ENCODE results near the gene RSPO3. TPM values are rescaled to one million over a fixed set of nuclear protein-coding genes. Genes with fewer than 3 reads are reported as not detected.
A peak's percentile ranks its signal among the peaks of the same experiment; 100 is the strongest.

RSPO3 gene
- total RNA-seq, result 10 to 100 TPM; 12.6 to 28.3 (median 25.7) TPM
- polyA plus RNA-seq, result 10 to 100 TPM; 20.6 to 32.1 (median 27.4) TPM
- long read RNA-seq, donor 1, transcript RSPO3-201 (5 exons, 2,697 nt), result major isoform, 7 of 12 reads
- long read RNA-seq, donor 1, partial matches to known transcripts, result 2 of 12 reads
- long read RNA-seq, donor 1, other reads (novel, unspliced or antisense), result 2 of 12 reads
- long read RNA-seq, donor 2, transcript RSPO3-202 (6 exons, 1,290 nt), result minor isoform, 7 of 27 reads
- long read RNA-seq, donor 2, transcript RSPO3-201 (5 exons, 2,697 nt), result major isoform, 9 of 27 reads
- long read RNA-seq, donor 2, partial matches to known transcripts, result 8 of 27 reads
- long read RNA-seq, donor 2, other reads (novel, unspliced or antisense), result 3 of 27 reads

- intact Hi-C loops (cut with DNase I), result loop anchor here in 1 of 2 donors (2.0 kb wide), 1 partner anchor 314 kb away; no protein-coding TSS in a partner anchor
- ATAC-seq, result peak; percentile 10 to 37 (median 32)
- H3K36me3 ChIP-seq (ENCODE audit: insufficient read depth in 1 of 2, low read depth in 1 of 2), result no peaks in the 10 kb centered on the region
- H3K4me1 ChIP-seq, result peaks cover 33% of the 10 kb centered on the region
- H3K9me3 ChIP-seq, result no peaks in the 10 kb centered on the region
- WGBS, 3 donors, result 0% methylated on average over 45 to 63 of the region's 63 CpGs
- H3K4me3 ChIP-seq, result peak within 1 kb of the TSS; percentile 81
- peak within 1 kb of the TSS; percentile 84 for H3K27ac ChIP-seq
- peak; percentile 38 to 63 for DNase-seq
- peaks cover 0 to 20% (median 0%) of the 10 kb centered on the region in 3 donors for H3K27me3 ChIP-seq (ENCODE audit: insufficient read depth in 3 of 3, low read length in 2 of 3)
- TF ChIP-seq CTCF (IDR thresholded peaks at IDR 0.05), result no peak
These were observed at the start of gene RSPO3 for GRCh38 chr6:127118298-127119101. Gene RSPO3 (plus strand): TSS chr6:127118671. CDS start chr6:127119193, 522 bp downstream.

GRCh38 chr6:127069659-127070279 is 48.7 kb upstream of the RSPO3 start:
- Histone ChIP-seq H3K36me3 (ENCODE audit: insufficient read depth in 1 of 2, low read depth in 1 of 2) (no peaks in the 10 kb centered on the region), H3K9me3 (no peaks in the 10 kb centered on the region), H3K4me3 (no peak overlapping the region), H3K27ac (no peak overlapping the region), H3K27me3 (ENCODE audit: insufficient read depth in 3 of 3, low read length in 2 of 3) (no peaks in the 10 kb centered on the region), H3K4me1 (peaks cover 4% of the 10 kb centered on the region)
- peak; percentile 50 for TF ChIP-seq CTCF (IDR thresholded peaks at IDR 0.05)
- intact Hi-C loops (cut with DNase I), result loop anchor here (10.0 kb wide), 2 partner anchors 265 to 415 kb away; no protein-coding TSS in a partner anchor
- DNase-seq (no peak), ATAC-seq (peak; percentile 49 to 77 (median 55))
- 60 to 68% (median 62%) methylated on average over 3 of the region's 3 CpGs for WGBS, 3 donors

GRCh38 chr6:127073222-127073621 is 45.2 kb upstream of the RSPO3 start:
- Histone ChIP-seq H3K36me3 (ENCODE audit: insufficient read depth in 1 of 2, low read depth in 1 of 2) (no peaks in the 10 kb centered on the region), H3K27ac (no peak overlapping the region), H3K4me3 (no peak overlapping the region), H3K27me3 (ENCODE audit: insufficient read depth in 3 of 3, low read length in 2 of 3) (no peaks in the 10 kb centered on the region), H3K4me1 (peaks cover 4% of the 10 kb centered on the region), H3K9me3 (no peaks in the 10 kb centered on the region)
- 67 to 85% (median 74%) methylated on average over 1 of the region's 1 CpG for WGBS, 3 donors
- no peak for TF ChIP-seq CTCF (IDR thresholded peaks at IDR 0.05)
- no peak for ATAC-seq
- no peak for DNase-seq
- intact Hi-C loops (cut with DNase I), result loop anchor here (10.0 kb wide), 2 partner anchors 268 to 418 kb away; no protein-coding TSS in a partner anchor

GRCh38 chr6:127076466-127076865 is 42.0 kb upstream of the RSPO3 start:
- no peak overlapping the region for H3K27ac ChIP-seq
- no peaks in the 10 kb centered on the region for H3K36me3 ChIP-seq (ENCODE audit: insufficient read depth in 1 of 2, low read depth in 1 of 2)
- TF ChIP-seq CTCF (IDR thresholded peaks at IDR 0.05), result no peak
- DNase-seq (no peak), ATAC-seq (no peak)
- intact Hi-C loops (cut with DNase I), result loop anchor here (10.0 kb wide), 2 partner anchors 272 to 422 kb away; no protein-coding TSS in a partner anchor
- H3K4me1 ChIP-seq, result no peaks in the 10 kb centered on the region
- no peaks in the 10 kb centered on the region for H3K9me3 ChIP-seq
- no peaks in the 10 kb centered on the region for H3K27me3 ChIP-seq (ENCODE audit: insufficient read depth in 3 of 3, low read length in 2 of 3)
- 41 to 54% (median 50%) methylated on average over 4 of the region's 4 CpGs for WGBS, 3 donors
- no peak overlapping the region for H3K4me3 ChIP-seq

Data from psoas muscle (tissue), 8 donors.